Measurements from ENCODE around the gene GPR142.

GPR142 gene

DNA sequence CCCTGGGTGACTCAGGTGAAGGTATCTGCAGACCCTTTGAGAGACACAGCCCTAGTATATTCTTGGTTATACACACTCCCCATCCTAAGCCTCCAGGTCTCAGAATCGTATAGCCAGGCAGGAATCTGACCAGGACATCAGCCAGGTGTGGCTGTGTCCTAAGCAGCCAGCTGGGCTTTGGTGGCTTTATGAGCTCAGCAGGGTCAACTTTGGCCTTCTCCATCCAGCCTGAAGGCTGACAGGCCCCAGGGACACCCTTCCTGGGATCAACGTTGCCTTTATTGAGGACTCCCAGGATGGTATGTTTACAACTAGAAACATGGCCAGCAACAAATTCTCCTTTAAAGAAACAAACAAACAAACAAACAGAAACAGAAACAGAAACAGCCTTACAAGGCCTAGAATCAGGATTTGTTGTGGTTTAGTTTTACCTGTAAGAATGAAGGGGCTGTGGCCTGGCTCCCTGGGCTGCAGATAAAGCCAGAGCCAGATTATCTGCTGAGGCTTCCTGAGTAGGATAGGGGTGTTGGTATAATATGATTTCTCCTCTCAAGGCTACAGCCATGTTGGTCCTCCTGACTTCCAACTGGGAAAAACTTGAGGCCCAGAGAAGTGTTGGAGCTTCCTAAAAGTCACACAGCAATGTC, 32.8 kb upstream of the GPR142 start:
- H3K27ac ChIP-seq (ENCODE audit: low read depth, low read length): no peak overlapping the region
- H3K4me3 ChIP-seq (ENCODE audit: low read depth, low read length): no peak overlapping the region

DNA sequence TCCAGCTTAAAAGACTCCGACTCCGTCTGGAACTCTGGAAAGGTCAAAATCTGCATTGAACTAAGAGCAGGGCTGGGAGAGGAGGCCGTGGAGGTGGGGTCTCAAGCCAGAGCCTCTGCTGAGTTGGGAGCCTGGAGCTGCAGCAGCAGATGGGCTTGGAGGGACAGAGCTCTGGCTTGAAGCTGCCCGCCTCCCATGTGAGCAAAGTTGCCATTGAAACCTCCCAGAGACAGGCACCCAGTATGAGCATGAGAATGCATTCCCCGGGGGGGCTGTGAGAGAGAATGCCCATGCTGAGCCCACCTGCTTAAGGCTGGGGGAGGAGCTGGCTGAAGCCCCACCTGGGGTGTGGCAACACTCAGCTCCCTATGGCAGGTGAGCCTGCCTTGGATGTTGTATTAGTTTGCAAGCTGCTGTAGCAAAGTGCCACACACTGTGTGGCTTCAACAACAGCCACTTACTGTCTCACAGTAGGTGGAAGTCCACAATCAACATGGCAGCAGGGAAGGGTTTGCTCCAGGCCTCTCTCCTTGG, 31.7 kb upstream of the GPR142 start:
- Histone ChIP-seq H3K27ac (ENCODE audit: low read depth, low read length) (no peak overlapping the region), H3K4me3 (ENCODE audit: low read depth, low read length) (no peak overlapping the region), H3K9me3 (ENCODE audit: control insufficient read depth, insufficient read depth, low read length) (peaks cover 11% of the 10 kb centered on the region), H3K9ac (ENCODE audit: low read depth, low read length) (no peak overlapping the region), H3K36me3 (ENCODE audit: control insufficient read depth, insufficient read depth, low read length) (no peaks in the 10 kb centered on the region), H3K27me3 (ENCODE audit: control insufficient read depth, insufficient read depth, low read length) (no peaks in the 10 kb centered on the region), H3K4me1 (ENCODE audit: control insufficient read depth, insufficient read depth, low read length) (peaks cover 15% of the 10 kb centered on the region; the same call in 1 of the 2 replicates)

More for the DNA sequence above, 32.8 kb upstream of the GPR142 start:
- H3K9ac ChIP-seq (ENCODE audit: low read depth, low read length): no peak overlapping the region
- H3K36me3 ChIP-seq (ENCODE audit: control insufficient read depth, insufficient read depth, low read length): no peaks in the 10 kb centered on the region
- H3K9me3 ChIP-seq (ENCODE audit: control insufficient read depth, insufficient read depth, low read length): peaks cover 11% of the 10 kb centered on the region
- H3K4me1 ChIP-seq (ENCODE audit: control insufficient read depth, insufficient read depth, low read length): peaks cover 15% of the 10 kb centered on the region; the same call in 1 of the 2 replicates
- H3K27me3 ChIP-seq (ENCODE audit: control insufficient read depth, insufficient read depth, low read length): no peaks in the 10 kb centered on the region

DNA sequence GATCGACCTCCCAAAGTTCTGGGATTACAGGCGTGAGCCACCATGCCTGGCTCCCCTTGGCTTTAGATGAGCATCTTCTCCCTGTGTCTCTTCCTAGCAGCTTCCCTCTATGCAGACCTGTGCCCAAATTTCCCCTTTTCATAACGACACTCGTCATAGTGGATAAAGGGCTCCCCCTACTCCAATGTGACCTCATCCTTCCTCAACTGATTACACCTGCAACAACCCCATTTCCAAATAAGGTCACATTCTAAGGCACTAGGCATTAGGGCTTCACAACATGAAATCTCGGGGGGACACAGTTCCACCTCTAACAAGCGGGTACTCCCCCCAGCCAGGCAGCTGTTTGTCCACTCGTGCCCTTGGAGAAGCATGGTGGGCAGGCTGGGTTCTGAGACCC, 31.0 kb upstream of the GPR142 start:
- H3K4me1 ChIP-seq (ENCODE audit: control insufficient read depth, insufficient read depth, low read length): peaks cover 15% of the 10 kb centered on the region; the same call in 1 of the 2 replicates
- H3K27me3 ChIP-seq (ENCODE audit: control insufficient read depth, insufficient read depth, low read length): no peaks in the 10 kb centered on the region
- H3K9ac ChIP-seq (ENCODE audit: low read depth, low read length): no peak overlapping the region
- H3K36me3 ChIP-seq (ENCODE audit: control insufficient read depth, insufficient read depth, low read length): no peaks in the 10 kb centered on the region
- peaks cover 11% of the 10 kb centered on the region for H3K9me3 ChIP-seq (ENCODE audit: control insufficient read depth, insufficient read depth, low read length)
- no peak overlapping the region for H3K27ac ChIP-seq (ENCODE audit: low read depth, low read length)
- H3K4me3 ChIP-seq (ENCODE audit: low read depth, low read length): no peak overlapping the region

DNA sequence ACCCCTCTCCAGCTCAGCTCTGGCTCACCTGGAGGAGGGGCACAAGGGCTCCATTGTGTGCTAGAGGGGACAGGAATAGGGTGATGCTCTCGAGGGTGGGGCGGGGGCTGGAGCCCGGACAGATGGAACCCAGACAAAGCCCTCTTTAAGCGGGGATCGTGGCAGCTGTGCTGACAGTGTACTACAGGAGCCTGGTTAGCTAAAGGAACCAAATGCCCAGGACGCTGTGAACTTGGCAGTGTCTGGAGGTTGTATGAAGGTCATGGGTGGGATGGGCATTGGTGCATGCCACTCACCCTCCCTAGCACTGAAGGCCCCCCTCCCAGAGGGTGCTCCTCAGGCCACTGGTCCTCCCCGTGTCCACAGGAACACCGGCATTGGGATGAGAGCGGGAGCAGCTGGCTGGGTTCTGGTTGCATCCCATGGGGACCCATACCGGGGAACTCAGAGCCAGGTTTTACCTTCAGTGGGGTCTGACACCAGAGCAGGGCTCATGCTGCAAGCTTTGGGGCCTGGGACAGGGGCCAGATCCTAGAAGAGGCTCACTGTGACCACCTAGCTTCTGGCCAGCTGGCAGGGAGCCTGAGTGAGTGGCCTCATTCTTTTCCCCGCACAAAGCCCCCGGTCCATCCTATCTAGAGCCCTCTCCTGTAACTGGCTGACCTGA, 29.3 kb upstream of the GPR142 start:
- Histone ChIP-seq H3K27ac (ENCODE audit: low read depth, low read length) (no peak overlapping the region), H3K4me1 (ENCODE audit: control insufficient read depth, insufficient read depth, low read length) (peaks cover 14% of the 10 kb centered on the region; the same call in 1 of the 2 replicates), H3K9me3 (ENCODE audit: control insufficient read depth, insufficient read depth, low read length) (peaks cover 11% of the 10 kb centered on the region), H3K27me3 (ENCODE audit: control insufficient read depth, insufficient read depth, low read length) (no peaks in the 10 kb centered on the region), H3K9ac (ENCODE audit: low read depth, low read length) (no peak overlapping the region), H3K36me3 (ENCODE audit: control insufficient read depth, insufficient read depth, low read length) (no peaks in the 10 kb centered on the region), H3K4me3 (ENCODE audit: low read depth, low read length) (no peak overlapping the region)

DNA sequence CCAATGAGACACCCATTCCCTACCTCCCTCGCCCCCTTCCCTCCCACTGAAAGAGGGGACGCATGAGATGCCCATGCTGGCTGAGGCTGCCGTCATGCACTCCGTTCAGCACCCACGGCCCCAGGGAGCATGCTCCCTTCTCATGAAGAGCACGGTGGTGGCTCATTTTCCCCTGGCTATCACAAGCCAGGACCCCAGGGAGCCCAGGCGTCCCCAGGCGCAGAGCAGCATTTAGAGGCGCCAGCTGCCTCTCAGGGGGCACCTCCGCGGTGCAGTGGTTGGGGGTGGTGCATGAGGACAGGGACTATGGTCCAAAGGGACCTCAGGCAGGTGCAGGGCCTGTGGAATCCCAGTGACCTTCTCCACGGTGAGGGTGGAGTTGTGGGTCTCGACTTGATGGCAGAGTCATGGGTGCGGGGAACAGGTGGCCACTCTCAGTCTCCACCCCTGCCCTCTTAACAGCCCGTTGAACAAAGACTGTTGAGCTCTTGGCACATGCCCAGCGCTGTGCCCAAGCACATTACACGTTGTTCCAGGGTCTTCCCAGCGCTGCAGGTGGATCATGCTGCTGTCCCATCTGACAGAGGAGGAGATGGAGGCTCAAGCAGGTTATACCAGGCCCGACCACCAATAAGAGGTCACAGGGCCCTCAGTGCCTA, 27.6 kb upstream of the GPR142 start:
- Histone ChIP-seq H3K4me3 (ENCODE audit: low read depth, low read length) (no peak overlapping the region), H3K4me1 (ENCODE audit: control insufficient read depth, insufficient read depth, low read length) (peaks cover 14% of the 10 kb centered on the region; the same call in 1 of the 2 replicates), H3K27me3 (ENCODE audit: control insufficient read depth, insufficient read depth, low read length) (no peaks in the 10 kb centered on the region), H3K9ac (ENCODE audit: low read depth, low read length) (no peak overlapping the region), H3K27ac (ENCODE audit: low read depth, low read length) (no peak overlapping the region), H3K36me3 (ENCODE audit: control insufficient read depth, insufficient read depth, low read length) (no peaks in the 10 kb centered on the region), H3K9me3 (ENCODE audit: control insufficient read depth, insufficient read depth, low read length) (peaks cover 4% of the 10 kb centered on the region)

DNA sequence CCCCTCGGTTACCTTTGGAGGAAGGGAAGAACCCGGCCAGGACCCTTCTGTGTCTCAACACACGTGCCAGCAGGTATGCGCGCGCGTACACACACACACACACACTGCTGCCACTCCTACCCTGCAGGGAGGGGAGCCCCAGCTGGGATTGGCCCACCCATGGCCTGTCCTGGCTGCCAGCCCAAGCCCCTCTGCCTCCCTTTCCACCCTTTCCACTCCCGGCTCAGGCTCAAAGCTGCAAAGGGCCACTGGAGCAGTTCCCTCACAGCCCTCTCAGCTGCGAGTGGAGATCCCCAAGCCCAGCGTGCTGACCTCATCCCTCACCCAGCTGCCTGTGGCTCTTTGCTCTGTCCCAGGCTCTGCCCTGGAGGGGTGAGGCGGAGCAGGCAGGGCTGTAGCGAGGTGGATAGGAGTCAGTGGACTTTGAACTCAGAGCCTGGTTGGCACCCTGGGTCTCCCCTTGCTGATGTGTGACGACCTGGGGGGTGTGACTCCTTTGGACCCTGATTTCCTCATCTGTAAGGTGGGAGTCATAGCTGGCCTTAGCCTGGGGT, 26.8 kb upstream of the GPR142 start:
- Histone ChIP-seq H3K4me1 (ENCODE audit: control insufficient read depth, insufficient read depth, low read length) (peaks cover 8% of the 10 kb centered on the region; the same call in 1 of the 2 replicates), H3K36me3 (ENCODE audit: control insufficient read depth, insufficient read depth, low read length) (no peaks in the 10 kb centered on the region), H3K27ac (ENCODE audit: low read depth, low read length) (no peak overlapping the region), H3K4me3 (ENCODE audit: low read depth, low read length) (no peak overlapping the region), H3K27me3 (ENCODE audit: control insufficient read depth, insufficient read depth, low read length) (no peaks in the 10 kb centered on the region), H3K9me3 (ENCODE audit: control insufficient read depth, insufficient read depth, low read length) (no peaks in the 10 kb centered on the region), H3K9ac (ENCODE audit: low read depth, low read length) (no peak overlapping the region)

DNA sequence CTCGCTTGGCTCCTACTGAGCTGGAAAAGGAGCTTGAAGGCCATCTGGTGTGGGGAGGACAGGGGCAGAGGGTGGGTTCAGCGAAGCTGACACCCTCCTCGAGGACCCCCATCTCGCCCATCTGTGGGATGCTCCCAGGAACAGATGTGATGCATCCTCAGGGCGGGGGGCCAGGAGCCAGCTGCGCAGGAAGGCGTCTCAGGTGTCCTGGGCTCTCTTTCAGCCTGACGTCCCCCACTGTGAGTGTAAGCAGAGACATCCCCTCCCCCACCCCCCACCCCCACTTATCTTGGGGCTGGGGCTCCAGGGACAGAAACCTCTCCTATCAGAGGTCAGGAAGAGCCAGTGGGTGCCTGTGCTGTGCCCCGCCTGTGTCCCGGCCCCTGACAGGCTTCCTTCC, 25.1 kb upstream of the GPR142 start:
- Histone ChIP-seq H3K9me3 (ENCODE audit: control insufficient read depth, insufficient read depth, low read length) (no peaks in the 10 kb centered on the region), H3K4me3 (ENCODE audit: low read depth, low read length) (no peak overlapping the region), H3K36me3 (ENCODE audit: control insufficient read depth, insufficient read depth, low read length) (no peaks in the 10 kb centered on the region), H3K4me1 (ENCODE audit: control insufficient read depth, insufficient read depth, low read length) (0 out of 2 replicates have a peak, but pooled peaks cover 5% of the 10 kb centered on the region), H3K27ac (ENCODE audit: low read depth, low read length) (no peak overlapping the region), H3K27me3 (ENCODE audit: control insufficient read depth, insufficient read depth, low read length) (no peaks in the 10 kb centered on the region), H3K9ac (ENCODE audit: low read depth, low read length) (no peak overlapping the region)

DNA sequence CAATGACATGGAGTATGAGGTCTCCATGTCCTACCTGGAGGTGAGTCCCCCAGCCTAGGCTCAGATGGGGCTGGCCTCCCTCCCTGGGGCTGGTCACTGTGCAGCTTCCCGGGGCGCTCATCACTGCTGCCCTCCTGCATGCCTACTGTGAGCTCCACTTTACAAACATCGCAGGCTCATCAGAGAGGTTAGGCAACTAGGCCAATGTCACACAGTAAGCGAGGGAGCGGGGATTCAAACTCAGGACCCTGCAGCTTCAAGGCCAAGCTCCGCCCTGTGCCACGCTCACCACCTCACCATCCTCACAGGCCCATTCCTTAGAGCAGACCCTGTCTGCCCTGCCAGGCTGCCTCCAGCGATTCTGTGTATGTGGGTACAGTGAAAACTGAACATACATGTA, 24.2 kb upstream of the GPR142 start:
- Histone ChIP-seq H3K9me3 (ENCODE audit: control insufficient read depth, insufficient read depth, low read length) (no peaks in the 10 kb centered on the region), H3K4me3 (ENCODE audit: low read depth, low read length) (no peak overlapping the region), H3K36me3 (ENCODE audit: control insufficient read depth, insufficient read depth, low read length) (no peaks in the 10 kb centered on the region), H3K4me1 (ENCODE audit: control insufficient read depth, insufficient read depth, low read length) (0 out of 2 replicates have a peak, but pooled peaks cover 5% of the 10 kb centered on the region), H3K27ac (ENCODE audit: low read depth, low read length) (no peak overlapping the region), H3K27me3 (ENCODE audit: control insufficient read depth, insufficient read depth, low read length) (no peaks in the 10 kb centered on the region), H3K9ac (ENCODE audit: low read depth, low read length) (no peak overlapping the region)

DNA sequence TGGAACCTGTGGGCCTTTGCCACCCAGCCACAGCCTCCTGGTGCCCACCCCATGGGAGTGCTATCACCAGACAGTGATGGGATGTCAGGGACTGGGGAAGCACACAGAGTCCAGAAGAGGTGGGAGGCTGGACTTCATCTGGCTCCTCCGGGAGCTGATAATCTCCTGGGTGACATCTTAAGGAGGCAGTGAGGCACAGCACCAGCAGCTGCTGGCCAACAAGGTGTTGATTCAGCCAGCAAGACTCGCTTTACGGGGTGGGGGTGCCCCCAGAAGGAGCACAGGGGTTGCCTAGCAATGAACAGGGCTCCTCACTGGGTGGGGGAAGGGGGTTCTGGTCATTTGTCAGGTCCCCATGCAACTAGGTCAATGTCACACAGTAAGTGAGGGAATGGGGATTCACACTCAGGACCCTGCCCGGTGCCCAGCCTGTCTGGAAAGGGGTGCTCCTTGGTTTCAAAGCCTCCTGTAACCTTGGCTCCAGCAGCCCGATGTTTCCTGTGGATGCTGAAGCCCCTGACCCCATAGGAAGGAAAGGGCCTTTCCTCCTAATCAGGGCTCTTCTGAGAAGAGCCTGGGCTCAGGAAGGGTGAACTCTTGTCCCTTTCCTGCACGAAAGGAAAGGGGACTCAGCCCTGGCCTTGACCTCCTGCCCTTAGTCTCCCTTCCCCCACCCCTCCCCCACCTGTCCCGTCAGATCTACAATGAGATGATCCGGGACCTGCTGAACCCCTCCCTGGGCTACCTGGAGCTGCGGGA, 23.6 kb upstream of the GPR142 start:
- H3K9me3 ChIP-seq (ENCODE audit: control insufficient read depth, insufficient read depth, low read length): no peaks in the 10 kb centered on the region
- no peak overlapping the region for H3K9ac ChIP-seq (ENCODE audit: low read depth, low read length)
- no peak overlapping the region for H3K27ac ChIP-seq (ENCODE audit: low read depth, low read length)
- H3K4me3 ChIP-seq (ENCODE audit: low read depth, low read length): no peak overlapping the region
- 0 out of 2 replicates have a peak, but pooled peaks cover 5% of the 10 kb centered on the region for H3K4me1 ChIP-seq (ENCODE audit: control insufficient read depth, insufficient read depth, low read length)
- H3K27me3 ChIP-seq (ENCODE audit: control insufficient read depth, insufficient read depth, low read length): no peaks in the 10 kb centered on the region
- no peaks in the 10 kb centered on the region for H3K36me3 ChIP-seq (ENCODE audit: control insufficient read depth, insufficient read depth, low read length)

DNA sequence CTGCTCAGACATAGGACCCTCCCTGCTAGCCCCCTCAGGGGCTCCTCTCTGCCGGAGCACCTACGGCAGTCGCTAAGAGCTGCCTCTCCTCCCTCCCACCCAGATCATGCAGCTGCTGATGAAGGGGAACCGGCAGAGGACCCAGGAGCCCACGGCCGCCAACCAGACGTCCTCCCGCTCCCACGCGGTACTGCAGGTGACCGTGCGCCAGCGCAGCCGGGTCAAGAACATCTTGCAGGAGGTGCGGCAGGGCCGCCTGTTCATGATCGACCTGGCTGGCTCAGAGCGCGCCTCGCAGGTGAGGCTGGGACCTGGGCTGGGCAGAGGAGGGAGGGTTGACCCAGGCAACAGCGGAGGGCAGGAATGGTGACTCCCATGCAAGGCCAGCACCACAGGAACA, 22.6 kb upstream of the GPR142 start:
- Histone ChIP-seq H3K9ac (ENCODE audit: low read depth, low read length) (no peak overlapping the region), H3K36me3 (ENCODE audit: control insufficient read depth, insufficient read depth, low read length) (no peaks in the 10 kb centered on the region), H3K4me1 (ENCODE audit: control insufficient read depth, insufficient read depth, low read length) (0 out of 2 replicates have a peak, but pooled peaks cover 5% of the 10 kb centered on the region), H3K4me3 (ENCODE audit: low read depth, low read length) (no peak overlapping the region), H3K27me3 (ENCODE audit: control insufficient read depth, insufficient read depth, low read length) (no peaks in the 10 kb centered on the region), H3K9me3 (ENCODE audit: control insufficient read depth, insufficient read depth, low read length) (no peaks in the 10 kb centered on the region), H3K27ac (ENCODE audit: low read depth, low read length) (no peak overlapping the region)

Measured in HUES48 (cell line).